Keratinocyte (primary cell): Measurements from ENCODE around the gene HSPA4L.

Source experiments
- CTCF ChIP-seq, 3 experiments: IDR thresholded peaks in 1 of 3; conservative IDR thresholded peaks in 1 of 3; optimal IDR thresholded peaks in 1 of 3; 2 replicates in 2 of 3; 3 replicates in 1 of 3; pipeline versions ENCODE3 to v1.5.1; 2011; ENCODE audit warnings: low read length in 3 of 3, mild to moderate bottlenecking in 3 of 3, moderate library complexity in 2 of 3, control low read depth in 1 of 3, inconsistent platforms in 1 of 3; ENCODE audit not compliant: insufficient read depth in 2 of 3; ENCODE audit errors: extremely low read depth in 1 of 3
- EZH2 ChIP-seq: IDR thresholded peaks from one replicate; pipeline ENCODE4 v1.6.1; 2012; ENCODE audit warnings: inconsistent platforms, mild to moderate bottlenecking, low read length, moderate library complexity

- TF ChIP-seq EZH2 (no peak), CTCF (optimal IDR thresholded peaks at IDR 0.05 in 1 of 3, IDR thresholded peaks at IDR 0.05 in 1 of 3, conservative IDR thresholded peaks at IDR 0.05 in 1 of 3; ENCODE audit: extremely low read depth in 1 of 3, insufficient read depth in 2 of 3, low read length in 3 of 3) (no peak)
These were observed 62.5 kb downstream of the HSPA4L start for GRCh38 chr4:127844601-127845116.
